Measurements from ENCODE around the gene VIPR2. TPM values are rescaled to one million over a fixed set of nuclear protein-coding genes. Genes with fewer than 3 reads are reported as not detected.

The VIPR2 gene
- total and polyA plus RNA-seq, 2 of the 13 experiments (the other 11 are each of a cell fraction or from before 2014, with no cell fraction given): not detected

DNA sequence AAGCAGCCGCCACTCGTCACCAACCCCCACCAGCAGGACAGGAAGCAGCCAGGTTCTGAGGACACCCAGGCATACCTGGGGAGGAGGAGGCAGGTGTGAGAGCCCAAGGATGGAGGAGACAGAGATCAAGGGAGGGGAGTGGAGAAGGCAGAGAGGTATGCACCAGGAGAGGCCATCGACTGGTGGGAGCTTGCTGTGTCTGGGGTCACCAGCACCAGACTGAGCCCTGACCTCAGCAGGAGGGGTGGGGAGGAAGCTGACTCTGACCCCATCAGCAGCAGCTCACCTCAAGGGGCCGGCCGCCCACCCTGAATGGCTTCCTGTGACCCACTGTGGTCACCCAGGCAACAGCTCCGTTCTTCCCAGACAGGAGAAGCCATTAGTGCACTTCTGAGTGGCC lies 7.8 kb downstream of the VIPR2 start (continued):
- TF ChIP-seq, protein P1, sequence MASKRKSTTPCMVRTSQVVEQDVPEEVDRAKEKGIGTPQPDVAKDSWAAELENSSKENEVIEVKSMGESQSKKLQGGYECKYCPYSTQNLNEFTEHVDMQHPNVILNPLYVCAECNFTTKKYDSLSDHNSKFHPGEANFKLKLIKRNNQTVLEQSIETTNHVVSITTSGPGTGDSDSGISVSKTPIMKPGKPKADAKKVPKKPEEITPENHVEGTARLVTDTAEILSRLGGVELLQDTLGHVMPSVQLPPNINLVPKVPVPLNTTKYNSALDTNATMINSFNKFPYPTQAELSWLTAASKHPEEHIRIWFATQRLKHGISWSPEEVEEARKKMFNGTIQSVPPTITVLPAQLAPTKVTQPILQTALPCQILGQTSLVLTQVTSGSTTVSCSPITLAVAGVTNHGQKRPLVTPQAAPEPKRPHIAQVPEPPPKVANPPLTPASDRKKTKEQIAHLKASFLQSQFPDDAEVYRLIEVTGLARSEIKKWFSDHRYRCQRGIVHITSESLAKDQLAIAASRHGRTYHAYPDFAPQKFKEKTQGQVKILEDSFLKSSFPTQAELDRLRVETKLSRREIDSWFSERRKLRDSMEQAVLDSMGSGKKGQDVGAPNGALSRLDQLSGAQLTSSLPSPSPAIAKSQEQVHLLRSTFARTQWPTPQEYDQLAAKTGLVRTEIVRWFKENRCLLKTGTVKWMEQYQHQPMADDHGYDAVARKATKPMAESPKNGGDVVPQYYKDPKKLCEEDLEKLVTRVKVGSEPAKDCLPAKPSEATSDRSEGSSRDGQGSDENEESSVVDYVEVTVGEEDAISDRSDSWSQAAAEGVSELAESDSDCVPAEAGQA (IDR thresholded peaks at IDR 0.05; ENCODE audit: low read depth): no peak
- TF ChIP-seq, protein P1 (CRISPR knock-in tag; IDR thresholded peaks at IDR 0.05; ENCODE audit: borderline replicate concordance): no peak
- TF ChIP-seq ZFP82 (CRISPR knock-in tag; IDR thresholded peaks at IDR 0.05; ENCODE audit: borderline replicate concordance): no peak
- TF ChIP-seq ZNF746 (CRISPR knock-in tag; IDR thresholded peaks at IDR 0.05): no peak

DNA sequence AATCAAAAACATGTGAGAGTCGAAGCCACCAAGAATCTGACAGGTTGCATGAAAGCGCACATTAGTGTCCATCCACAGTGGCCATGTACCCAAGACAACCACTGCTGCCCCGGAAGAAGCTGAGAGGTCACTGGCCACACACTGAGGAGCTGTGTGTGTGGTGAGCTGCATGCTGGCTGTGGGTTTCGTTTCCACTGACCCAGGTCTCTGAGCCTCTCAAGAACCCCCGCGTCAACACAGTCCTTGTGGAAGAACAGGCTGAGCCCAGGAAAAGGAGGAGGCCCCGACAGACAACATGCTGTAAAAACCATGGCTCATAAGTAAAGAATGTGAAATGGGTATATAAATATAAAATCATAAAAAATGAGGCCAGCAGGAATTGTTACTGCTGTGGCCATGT lies 8.2 kb downstream of the VIPR2 start:
- intact Hi-C loops (cut with micrococcal nuclease; ENCODE audit: unreplicated experiment) (no loop called here), in situ Hi-C loops (cut with HindIII; ENCODE audit: extremely low pct_ligation_motif_present, low pct_unique_long_range_greater_than_20kb) (no loop called here)
- H2AFZ ChIP-seq (ENCODE audit: low read length): no peak overlapping the region
- H3K4me1 ChIP-seq (ENCODE audit: insufficient read depth, low read length): no peaks in the 10 kb centered on the region
- H3K27me3 ChIP-seq (ENCODE audit: control insufficient read depth in 1 of 2, insufficient read depth in 2 of 2, low read length in 2 of 2): peaks cover 4 to 55% of the 10 kb centered on the region in 2 experiments; a peak in 4 of 5 replicates
- no peaks in the 10 kb centered on the region for H4K20me1 ChIP-seq (ENCODE audit: insufficient read depth, low read length)
- ATAC-seq (no peak), FAIRE-seq (no peak), DNase-seq (ENCODE audit: low spot score) (no peak)
- 37% methylated on average over 7 of the region's 7 CpGs for WGBS (ENCODE audit: low lambda C conversion rate)
- TF ChIP-seq PHF5A (CRISPR knock-in tag; IDR thresholded peaks at IDR 0.05; ENCODE audit: low read depth, unreplicated experiment) (no peak), KAT7 (CRISPR knock-in tag; IDR thresholded peaks at IDR 0.05; ENCODE audit: borderline replicate concordance) (no peak), EZH2 (conservative IDR thresholded peaks at IDR 0.05; ENCODE audit: low read depth, low read length) (no peak), ZNF468 (CRISPR knock-in tag; IDR thresholded peaks at IDR 0.05) (no peak), ZNF724P (CRISPR knock-in tag; IDR thresholded peaks at IDR 0.05; ENCODE audit: borderline replicate concordance) (no peak), FOXA3 (CRISPR knock-in tag; IDR thresholded peaks at IDR 0.05) (no peak)
- TF ChIP-seq, protein P2, sequence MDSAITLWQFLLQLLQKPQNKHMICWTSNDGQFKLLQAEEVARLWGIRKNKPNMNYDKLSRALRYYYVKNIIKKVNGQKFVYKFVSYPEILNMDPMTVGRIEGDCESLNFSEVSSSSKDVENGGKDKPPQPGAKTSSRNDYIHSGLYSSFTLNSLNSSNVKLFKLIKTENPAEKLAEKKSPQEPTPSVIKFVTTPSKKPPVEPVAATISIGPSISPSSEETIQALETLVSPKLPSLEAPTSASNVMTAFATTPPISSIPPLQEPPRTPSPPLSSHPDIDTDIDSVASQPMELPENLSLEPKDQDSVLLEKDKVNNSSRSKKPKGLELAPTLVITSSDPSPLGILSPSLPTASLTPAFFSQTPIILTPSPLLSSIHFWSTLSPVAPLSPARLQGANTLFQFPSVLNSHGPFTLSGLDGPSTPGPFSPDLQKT (CRISPR knock-in tag; IDR thresholded peaks at IDR 0.05; ENCODE audit: borderline replicate concordance): no peak
- POLR2A ChIA-PET: no interaction called here
- H3K9ac ChIP-seq (ENCODE audit: insufficient read depth, low read depth, low read length): no peak overlapping the region
- H3K4me2 ChIP-seq (ENCODE audit: low read depth, low read length): no peak overlapping the region
- H3K79me2 ChIP-seq (ENCODE audit: insufficient read depth, low read length): no peaks in the 10 kb centered on the region
- no peak overlapping the region for H3K4me3 ChIP-seq (replicated peaks in 1 of 3; ENCODE audit: insufficient read depth in 1 of 3, low read depth in 2 of 3, low read length in 3 of 3)
- no TSS peak for BruUV-seq (replicated peaks)
- H3K36me3 ChIP-seq (replicated peaks in 1 of 2; ENCODE audit: control insufficient read depth in 1 of 2, insufficient read depth in 2 of 2, low read length in 2 of 2): no peaks in the 10 kb centered on the region
- H3K27ac ChIP-seq (ENCODE audit: extremely low read length, insufficient read depth, low read length): no peak overlapping the region
- H3K9me3 ChIP-seq (ENCODE audit: low read length): no peaks in the 10 kb centered on the region
- CTCF ChIA-PET (ENCODE audit: low intra/inter-chr PET ratio, low total read pairs): no interaction called here
